H4 (cell line): Measurements from ENCODE around the gene CAPG. TPM values are rescaled to one million over a fixed set of nuclear protein-coding genes. Genes with fewer than 3 reads are reported as not detected.
"Not testable (repeated sequence)": the region's sequence is repeated elsewhere in the genome, so short reads cannot be mapped to it uniquely, and the experiment has no call there.

Source experiments
- DNase-seq: peaks from one replicate; pipeline ENCODE4 v3.0.0-alpha.2; 2015; ENCODE audit warnings: low spot score
- total RNA-seq: library from RNA; depleted of rRNA; stranded (reverse); fragments of >200 nt; shearing (Covaris generic); gene quantifications from 2 replicates; pipeline ENCODE4 v1.2.3, GENCODE V29; 2014

The CAPG gene
- total RNA-seq, 1 experiment from 2014 or later, result 286 TPM

DNA sequence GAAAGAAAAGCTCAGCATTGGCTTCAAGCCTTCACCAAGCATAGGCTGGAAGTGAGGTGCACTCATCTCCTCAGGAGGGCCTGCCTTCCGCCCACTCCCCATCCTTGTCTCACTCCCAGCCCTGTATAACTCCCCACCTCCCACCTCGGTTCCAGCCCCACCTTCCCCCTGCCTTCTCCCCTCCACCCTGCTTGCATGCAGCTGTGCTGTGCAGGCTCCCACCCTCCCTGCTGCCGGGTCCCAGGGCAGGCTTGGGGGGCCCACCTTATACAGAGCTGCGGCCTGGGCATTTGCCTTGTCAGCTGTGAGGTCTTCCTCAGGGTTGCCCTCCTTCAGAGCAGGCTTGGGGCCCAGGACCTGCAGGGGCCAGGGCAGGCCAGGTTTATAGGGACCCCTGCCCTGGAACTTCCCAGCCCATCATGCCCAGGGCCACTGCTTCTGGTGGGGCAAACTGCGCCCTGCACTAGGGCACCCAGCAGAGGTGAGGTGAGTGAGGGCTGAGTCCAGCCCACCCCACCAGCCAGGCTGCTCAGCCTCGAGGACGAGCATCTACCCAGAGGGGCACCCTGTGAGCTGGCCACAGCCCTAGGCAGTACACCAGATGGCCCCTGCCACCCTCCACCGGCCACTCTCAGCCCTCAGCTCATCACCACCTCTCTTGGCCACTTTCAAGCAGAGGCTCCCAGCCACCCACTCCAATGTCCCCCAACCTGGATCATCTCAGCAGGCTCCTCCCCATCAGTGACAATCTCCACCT is 11.6 kb downstream of the CAPG start:
- DNase-seq, result no peak

DNA sequence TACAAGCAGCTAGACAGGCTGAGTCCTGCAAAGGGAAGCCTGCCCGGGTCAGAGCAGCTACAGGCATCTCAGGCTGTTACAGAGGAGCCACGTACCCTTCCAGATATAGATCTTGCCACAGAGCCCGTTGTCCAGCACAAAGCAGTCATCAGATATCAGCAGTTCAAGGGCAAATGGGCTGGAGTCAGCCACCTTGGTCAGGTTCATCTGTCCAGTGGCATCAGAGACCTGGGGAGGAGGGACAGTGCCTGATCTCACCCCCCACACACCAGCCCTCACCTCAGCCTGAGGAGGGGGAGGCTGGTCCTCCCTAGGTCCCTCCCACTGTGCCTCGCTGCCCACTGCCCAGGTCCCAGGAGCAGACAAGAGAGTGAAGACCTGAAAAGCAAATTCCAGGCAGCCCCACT is 12.2 kb downstream of the CAPG start:
- DNase-seq, result no peak

DNA sequence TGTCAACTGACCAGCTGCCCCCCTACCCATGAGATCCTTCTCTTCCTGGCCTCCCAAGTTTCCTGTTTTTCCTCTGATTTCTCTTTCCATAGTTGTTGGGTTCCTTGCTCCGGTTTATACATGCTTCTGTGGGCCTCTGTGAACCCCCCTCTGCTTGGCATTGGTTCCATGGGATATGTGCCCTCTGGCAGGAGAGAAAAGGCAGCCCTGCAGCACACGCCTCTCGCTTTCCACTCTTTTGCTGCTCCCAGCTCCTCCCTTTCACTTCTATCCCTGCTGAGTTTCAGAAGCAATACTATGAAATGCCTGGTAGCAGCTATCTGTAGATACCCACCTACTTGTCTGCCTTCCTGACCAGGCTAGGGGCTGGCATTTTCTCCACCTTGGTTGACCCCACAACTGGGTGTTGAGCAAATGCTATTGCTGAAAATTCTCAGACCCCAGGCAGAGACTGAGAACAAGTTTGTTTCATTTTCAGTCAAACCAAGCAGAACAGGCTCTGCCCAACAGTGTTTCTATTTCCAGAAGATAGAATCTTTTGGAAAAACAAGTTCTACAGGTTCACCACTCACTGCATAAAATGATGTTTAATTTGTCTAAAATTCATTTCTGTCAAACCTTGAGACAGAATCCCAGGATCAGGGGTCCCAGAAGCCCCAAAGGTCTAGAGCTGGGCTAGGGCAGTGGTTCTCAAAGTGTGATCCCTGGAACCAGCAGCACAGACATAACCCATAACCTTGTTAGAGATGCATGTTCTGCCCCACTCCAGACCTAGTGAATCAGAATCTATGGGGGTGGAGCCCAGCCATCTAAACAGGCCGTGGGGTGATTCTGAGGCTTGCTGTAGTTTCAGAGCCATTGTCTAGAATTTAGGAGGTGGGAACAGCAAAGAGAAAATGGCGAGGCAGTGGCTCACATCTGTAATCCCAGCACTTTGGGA is 13.4 kb downstream of the CAPG start:
- DNase-seq, result no peak

- DNase-seq, result no peak
These were observed 14.2 kb downstream of the CAPG start for GRCh38 chr2:85395912-85396475.

DNA sequence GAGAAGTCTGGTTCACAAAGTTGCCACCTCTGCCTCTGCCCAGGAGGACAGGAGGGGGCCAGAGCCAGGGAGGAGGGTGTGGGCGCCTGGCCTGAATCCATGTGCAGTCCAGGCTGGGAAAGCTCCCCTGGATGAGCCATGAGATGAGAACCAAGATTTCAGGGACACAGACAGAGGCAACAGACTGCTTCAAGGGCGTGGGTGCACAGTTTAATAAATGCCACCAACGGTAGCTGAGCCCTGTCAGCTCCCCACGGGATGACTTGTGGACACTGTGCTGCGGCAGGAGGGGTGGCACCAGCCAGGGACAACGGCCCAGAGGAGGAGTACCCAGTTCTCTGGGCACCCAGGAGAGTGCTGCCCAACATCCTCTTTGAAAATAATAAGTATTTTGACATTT is 15.2 kb downstream of the CAPG start:
- no peak for DNase-seq

DNA sequence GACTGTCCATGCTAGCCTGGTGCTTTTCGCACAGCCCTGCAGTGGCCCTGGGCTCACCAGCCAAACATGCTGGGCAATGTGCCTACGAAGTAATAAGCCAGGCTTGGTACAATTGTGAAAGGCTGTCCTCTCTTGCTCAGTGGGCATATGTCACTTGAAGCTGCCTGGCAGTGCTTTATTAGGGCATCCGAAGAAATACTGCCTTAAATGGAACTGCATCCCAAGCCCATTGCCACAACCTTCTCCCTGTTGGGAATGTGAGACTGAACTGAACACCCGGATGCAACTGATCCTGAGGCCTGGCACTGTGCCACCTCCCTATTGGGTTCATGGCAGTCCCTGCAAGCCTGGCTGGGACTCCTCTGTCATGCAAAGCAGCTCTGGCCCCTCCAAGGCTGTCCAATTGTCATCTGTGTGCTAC is 15.9 kb downstream of the CAPG start:
- DNase-seq, result no peak

DNA sequence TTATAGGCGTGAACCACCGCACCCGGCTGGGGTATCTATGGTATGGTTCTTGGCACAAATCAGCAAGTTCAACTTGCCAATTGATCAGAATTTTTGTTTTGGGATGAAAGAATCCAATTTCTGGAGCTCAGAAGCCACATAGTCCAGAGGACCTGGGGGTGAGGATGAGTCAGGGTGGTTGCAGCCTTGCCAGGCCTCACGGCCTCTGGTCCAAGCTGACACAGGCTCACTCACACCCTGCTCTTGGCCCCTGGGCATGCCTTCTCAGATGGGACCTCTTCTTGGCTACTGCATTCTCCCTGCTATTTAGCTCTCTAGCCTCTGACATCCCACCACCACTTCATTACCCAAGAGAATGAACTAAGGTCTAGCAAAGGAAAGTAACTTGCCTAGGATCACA is 16.3 kb downstream of the CAPG start:
- DNase-seq, result no peak

- DNase-seq, result no peak
These were observed 19.1 kb downstream of the CAPG start for GRCh38 chr2:85390941-85391669.

DNA sequence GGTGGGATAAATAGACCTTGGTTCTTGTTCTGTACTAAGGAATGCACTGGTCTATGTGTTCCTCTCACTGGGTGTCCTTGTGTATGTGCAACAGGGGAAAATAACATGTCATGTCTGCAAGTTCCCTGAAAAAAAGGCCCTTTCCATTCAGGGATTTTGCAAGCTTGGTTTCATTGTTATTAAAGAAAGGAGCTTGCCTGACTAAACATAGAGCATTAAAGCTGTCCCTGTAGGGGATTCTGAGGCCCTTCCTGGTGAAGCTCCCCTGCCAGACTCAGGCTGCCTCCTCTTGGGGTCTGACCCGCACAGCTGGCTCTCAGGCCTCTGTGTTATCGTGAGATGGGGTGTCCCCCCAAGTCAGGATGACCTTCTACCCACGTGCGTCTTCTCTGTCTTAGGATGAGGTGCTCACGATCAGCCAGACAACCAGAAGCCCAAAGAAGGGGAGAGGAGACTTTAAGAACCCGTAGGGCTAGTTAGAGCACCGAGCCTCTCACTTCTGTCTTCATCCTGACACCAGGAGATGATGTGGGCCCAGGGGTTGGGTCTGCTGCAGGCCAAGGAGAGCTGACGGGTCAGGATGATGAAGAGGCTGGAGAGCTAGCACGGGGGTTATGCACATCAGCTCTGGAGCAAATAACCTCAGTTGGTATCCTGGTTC is 21.2 kb downstream of the CAPG start:
- no peak for DNase-seq

- no peak for DNase-seq
These were observed 22.4 kb downstream of the CAPG start for GRCh38 chr2:85387754-85388153.

DNA sequence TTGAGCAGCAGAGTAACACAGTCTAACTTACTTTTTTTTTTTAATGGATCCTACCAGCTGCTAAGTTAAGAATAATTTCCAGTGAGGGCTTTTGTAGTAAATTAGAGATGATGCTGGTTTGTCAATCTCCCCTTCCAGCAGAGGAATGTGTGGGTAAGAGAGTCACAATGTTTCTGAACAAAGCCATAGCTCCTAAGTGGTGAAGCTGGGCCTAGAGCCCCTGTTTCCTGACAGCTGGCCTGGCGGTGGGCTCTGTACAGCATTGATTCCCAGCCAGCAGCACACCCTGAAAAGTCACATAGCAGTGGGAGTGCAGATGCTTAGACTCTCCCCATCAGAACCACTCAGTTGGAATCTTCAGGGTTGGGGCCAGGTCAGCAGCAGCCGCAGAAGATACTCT is 24.4 kb downstream of the CAPG start:
- no peak for DNase-seq

DNA sequence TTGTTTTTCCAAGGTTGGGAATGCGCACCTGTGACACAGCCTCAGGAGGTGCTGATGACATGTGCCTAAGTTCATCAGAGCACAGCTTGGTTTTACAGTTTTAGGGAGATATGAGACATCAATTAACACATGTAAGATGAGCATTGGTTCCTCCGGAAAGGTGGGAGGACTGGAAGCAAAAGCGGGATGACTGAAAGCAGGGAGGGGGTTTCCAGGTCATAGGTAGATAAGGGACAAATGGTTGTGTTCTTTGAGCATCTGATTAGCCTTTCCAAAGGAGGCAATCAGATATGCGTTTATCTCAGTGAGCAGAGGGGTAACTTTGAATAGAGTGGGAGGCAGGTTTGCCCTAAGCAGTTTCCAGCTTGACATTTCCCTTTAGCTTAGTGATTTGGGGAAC is 26.3 kb downstream of the CAPG start:
- no peak for DNase-seq

- DNase-seq, result not testable (repeated sequence)
These were observed 27.0 kb downstream of the CAPG start for GRCh38 chr2:85383151-85383550.

GRCh38 chr2:85380048-85380447 is 30.1 kb downstream of the CAPG start:
- DNase-seq, result no peak

GRCh38 chr2:85378257-85378656 is 31.9 kb downstream of the CAPG start:
- DNase-seq, result no peak

- no peak for DNase-seq
These were observed 33.1 kb downstream of the CAPG start for GRCh38 chr2:85377083-85377482.

DNA sequence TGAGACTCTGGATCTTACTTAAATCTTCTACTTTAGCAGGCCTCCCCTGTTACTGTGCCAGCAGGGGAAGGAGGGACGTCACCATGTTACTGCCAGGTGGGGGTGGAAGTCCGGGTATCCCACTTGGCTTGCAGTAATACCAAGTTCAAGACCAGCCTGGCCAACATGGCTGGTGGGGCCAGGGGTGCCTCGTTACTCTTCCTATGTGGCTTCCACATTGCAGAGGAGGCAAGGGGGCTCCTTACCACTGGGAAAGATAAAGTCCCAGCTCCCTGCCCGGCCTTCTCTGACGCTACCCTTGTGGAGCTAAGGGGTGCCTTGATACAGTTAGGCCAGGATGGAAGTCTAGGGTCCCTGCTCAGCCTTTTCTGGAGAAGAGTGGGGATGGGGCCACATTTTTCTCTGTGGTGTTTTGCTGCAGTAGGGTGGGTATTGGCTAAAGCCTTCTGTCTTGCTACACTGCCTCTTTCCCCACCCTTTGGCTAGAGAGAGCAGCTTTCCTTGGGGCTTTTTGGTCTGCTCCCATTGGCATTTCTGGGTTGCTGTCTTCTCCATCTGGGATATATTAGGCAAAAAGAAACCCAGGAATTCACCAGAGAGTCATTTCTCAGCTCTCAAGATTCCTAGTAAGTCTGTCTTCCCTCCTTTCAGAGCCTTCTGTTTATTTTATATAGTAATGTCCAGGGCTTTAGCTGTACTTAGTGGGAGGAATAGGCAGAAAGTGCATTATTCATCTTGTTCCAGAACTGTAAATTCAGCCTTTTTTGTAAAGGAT is 33.7 kb downstream of the CAPG start:
- no peak for DNase-seq

GRCh38 chr2:85371045-85371444 is 39.1 kb downstream of the CAPG start:
- DNase-seq, result no peak

DNA sequence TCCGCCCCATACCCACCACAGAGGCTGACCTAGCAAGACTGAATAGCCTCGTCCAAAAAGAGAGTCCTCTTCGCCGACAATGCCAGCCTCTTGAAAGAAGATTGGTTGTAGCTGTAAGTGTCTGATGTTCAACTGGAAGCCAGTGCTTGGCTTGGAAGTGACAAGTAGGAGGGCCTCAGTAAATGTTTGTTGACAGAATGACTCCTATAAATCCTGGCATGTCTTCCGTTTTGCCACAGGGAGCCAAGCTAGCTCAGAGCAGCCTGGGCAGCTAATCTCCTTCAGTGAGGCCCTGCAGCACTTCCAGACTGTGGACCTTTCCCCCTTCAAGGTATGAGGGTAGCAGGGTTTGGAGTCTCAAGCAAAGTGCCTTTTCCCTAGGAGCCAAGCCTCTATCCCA is 40.7 kb downstream of the CAPG start:
- DNase-seq, result no peak

DNA sequence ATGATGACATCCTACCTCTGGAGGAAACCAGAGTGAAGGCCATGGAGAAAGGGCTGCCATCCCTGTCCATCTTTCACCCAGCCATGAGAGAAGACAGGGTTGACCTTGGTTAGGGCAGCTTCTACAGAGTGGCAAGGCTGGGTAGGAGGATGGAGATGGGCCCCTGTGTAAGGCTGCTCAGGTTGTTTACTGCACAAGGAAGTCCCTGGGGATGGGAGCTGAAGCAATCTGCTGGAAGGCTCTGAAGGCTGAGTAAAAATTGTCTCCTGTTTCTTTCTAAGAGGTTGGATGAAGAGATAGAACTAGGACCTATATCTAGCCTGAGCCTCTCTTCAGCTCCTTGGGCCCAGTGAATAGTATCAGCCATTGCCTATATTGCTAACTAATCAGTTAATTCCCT is 41.2 kb downstream of the CAPG start:
- no peak for DNase-seq

DNA sequence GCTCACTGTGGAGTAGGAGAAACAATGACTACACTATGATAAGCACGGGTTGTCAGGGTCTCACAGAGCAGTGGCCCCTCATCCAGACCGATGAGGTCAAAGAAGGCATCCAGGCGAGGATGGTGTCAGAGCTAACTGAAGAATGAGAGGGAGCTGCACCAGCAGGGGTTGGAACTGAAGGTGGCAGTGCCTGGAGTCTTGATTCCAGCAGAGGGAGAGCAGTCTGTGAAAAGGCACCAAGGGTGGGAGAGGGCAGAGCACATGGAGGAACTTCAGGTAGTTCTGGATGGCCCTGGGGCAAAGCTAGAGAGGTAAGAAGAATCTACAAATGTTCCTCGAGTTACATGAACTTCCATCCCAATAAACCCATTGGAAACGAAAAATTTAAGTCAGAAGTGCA is 43.0 kb downstream of the CAPG start:
- DNase-seq, result no peak
